DMS53 (cell line): Measurements from ENCODE around the gene CPXM2.

Source experiments
- DNase-seq: peaks from one replicate; lab custom pipeline; 2025; lab: John Stamatoyannopoulos, UW

The CPXM2 gene

GRCh38 chr10:123869020-123869414, 22.6 kb downstream of the CPXM2 start:
- no peak for DNase-seq

GRCh38 chr10:123868038-123869019, 23.3 kb downstream of the CPXM2 start:
- DNase-seq: peak; percentile 22

GRCh38 chr10:123865880-123866279, 25.7 kb downstream of the CPXM2 start:
- DNase-seq: no peak

- no peak for DNase-seq
These were observed 26.3 kb downstream of the CPXM2 start for GRCh38 chr10:123865350-123865749.

GRCh38 chr10:123864923-123865322, 26.7 kb downstream of the CPXM2 start:
- DNase-seq: no peak

GRCh38 chr10:123863721-123864482, 27.7 kb downstream of the CPXM2 start:
- DNase-seq: no peak

GRCh38 chr10:123863183-123863575, 28.4 kb downstream of the CPXM2 start:
- no peak for DNase-seq

- no peak for DNase-seq
These were observed 29.0 kb downstream of the CPXM2 start for GRCh38 chr10:123862421-123863182.

- no peak for DNase-seq
These were observed 30.8 kb downstream of the CPXM2 start for GRCh38 chr10:123860856-123861255.

GRCh38 chr10:123860209-123860608, 31.4 kb downstream of the CPXM2 start:
- no peak for DNase-seq

- no peak for DNase-seq
These were observed 32.0 kb downstream of the CPXM2 start for GRCh38 chr10:123859653-123860050.

- no peak for DNase-seq
These were observed 32.5 kb downstream of the CPXM2 start for GRCh38 chr10:123858907-123859652.

- DNase-seq: peak; percentile 6
These were observed 33.4 kb downstream of the CPXM2 start for GRCh38 chr10:123858077-123858681.

GRCh38 chr10:123857616-123858015, 34.0 kb downstream of the CPXM2 start:
- no peak for DNase-seq

GRCh38 chr10:123855008-123855684, 36.5 kb downstream of the CPXM2 start:
- DNase-seq: no peak

- DNase-seq: no peak
These were observed 37.1 kb downstream of the CPXM2 start for GRCh38 chr10:123854498-123854897.

GRCh38 chr10:123854003-123854402, 37.6 kb downstream of the CPXM2 start:
- DNase-seq: no peak

- no peak for DNase-seq
These were observed 39.1 kb downstream of the CPXM2 start for GRCh38 chr10:123852411-123852951.

GRCh38 chr10:123848564-123849457, 42.8 kb downstream of the CPXM2 start:
- DNase-seq: no peak
